ENCODE measurements around the gene PCGF1.

PCGF1 gene

DNA sequence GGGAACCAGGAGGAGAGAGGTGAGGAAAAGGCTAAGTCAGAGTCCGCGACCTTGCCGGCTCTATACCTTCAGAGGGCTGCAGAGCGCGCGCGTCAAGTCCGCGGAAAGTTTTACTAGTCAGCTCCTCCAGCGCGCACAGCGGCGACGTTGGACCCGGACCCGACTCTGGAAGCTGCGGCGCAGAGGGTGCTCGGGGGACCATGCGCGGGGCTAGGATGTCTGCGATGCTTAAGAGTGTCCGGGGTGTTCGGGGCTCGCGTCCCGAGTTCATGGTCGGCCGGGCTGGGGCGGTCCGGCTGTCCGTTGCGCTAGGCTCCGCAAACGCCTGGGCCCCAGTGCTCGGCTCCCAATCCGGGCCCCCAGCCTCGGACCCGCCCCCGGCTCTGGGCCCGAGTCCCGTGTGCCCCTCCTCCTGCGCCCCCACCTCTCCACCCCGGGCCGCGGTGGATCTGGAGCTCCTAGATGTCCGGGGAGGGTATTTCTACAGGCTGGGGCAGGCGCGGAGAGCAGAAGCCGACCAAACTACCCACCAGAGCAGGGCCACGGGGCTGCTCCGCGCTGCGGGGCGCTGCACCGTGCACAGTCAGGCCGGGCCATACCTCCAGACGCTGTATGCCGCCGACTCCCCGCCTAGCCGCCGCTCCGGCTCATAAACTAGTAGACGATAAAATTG lies 8.1 kb downstream of the PCGF1 start, which contains the start of gene LBX2:
TSS of gene LBX2 (minus strand) at position 337 of the 673 bp plus-strand sequence. CDS start at position 271, 66 bp downstream.
- no peaks in the 10 kb centered on the region for H3K27me3 ChIP-seq (ENCODE audit: control insufficient read depth, insufficient read depth, low read length)

DNA sequence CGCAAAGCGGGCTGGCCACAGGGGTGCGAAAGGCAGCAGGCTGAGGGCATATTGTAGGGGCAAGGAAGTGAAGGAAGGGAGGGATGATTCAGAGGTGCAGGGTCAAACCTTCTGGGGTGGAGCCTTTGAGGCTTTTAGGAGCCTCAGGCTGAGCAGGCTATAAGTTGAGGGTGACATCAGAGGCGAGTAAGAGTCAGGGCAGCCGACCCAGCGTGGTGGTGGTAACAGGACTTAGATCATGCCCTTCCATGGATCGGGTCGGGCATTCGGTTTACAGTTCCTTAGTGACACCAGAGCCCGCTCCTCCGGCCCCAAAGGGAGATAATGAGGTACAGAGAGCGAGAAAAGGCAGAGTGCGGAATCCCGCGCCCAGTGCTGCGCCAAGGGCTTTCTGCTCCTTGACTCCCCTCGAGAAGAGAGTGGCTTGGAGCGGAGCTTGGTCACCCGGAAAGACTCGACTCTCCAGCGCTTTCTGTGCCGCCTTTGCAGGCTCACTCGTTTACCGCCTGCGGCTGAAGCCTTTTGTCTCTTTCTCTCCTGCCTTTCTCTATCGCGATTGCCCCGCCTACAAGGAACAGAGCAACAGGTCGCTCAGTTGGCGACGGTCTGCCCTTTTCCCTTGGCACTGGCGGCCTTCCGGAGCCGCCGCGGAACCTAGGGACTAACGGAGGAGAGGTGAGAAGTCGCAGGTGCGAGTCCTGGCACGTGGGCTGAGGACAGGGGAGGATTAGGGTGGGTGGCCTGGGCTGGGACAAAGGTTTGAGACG lies 8.8 kb downstream of the PCGF1 start:
- H3K4me2 ChIP-seq (ENCODE audit: low read length): peak overlapping the region; percentile 36
- no peaks in the 10 kb centered on the region for H3K36me3 ChIP-seq (ENCODE audit: control insufficient read depth, insufficient read depth, low read length)
- H3K79me2 ChIP-seq: no peaks in the 10 kb centered on the region
- no peaks in the 10 kb centered on the region for H3K9me3 ChIP-seq (ENCODE audit: control insufficient read depth, low read length)
- TF ChIP-seq, protein P1, sequence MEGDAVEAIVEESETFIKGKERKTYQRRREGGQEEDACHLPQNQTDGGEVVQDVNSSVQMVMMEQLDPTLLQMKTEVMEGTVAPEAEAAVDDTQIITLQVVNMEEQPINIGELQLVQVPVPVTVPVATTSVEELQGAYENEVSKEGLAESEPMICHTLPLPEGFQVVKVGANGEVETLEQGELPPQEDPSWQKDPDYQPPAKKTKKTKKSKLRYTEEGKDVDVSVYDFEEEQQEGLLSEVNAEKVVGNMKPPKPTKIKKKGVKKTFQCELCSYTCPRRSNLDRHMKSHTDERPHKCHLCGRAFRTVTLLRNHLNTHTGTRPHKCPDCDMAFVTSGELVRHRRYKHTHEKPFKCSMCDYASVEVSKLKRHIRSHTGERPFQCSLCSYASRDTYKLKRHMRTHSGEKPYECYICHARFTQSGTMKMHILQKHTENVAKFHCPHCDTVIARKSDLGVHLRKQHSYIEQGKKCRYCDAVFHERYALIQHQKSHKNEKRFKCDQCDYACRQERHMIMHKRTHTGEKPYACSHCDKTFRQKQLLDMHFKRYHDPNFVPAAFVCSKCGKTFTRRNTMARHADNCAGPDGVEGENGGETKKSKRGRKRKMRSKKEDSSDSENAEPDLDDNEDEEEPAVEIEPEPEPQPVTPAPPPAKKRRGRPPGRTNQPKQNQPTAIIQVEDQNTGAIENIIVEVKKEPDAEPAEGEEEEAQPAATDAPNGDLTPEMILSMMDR (IDR thresholded peaks at IDR 0.05): no peak
- H3K27ac ChIP-seq: no peak overlapping the region
- no peak overlapping the region for H3K4me3 ChIP-seq (ENCODE audit: low read depth, low read length)
- H3K4me1 ChIP-seq: peaks cover 10% of the 10 kb centered on the region
- H2AFZ ChIP-seq: no peak overlapping the region
- H3K9ac ChIP-seq: no peak overlapping the region
- H3K27me3 ChIP-seq (ENCODE audit: control insufficient read depth, insufficient read depth, low read length): no peaks in the 10 kb centered on the region

More for the DNA sequence above, 8.1 kb downstream of the PCGF1 start, which contains the start of gene LBX2:
- peaks cover 10% of the 10 kb centered on the region for H3K4me1 ChIP-seq
- H3K36me3 ChIP-seq (ENCODE audit: control insufficient read depth, insufficient read depth, low read length): no peaks in the 10 kb centered on the region
- TF ChIP-seq, protein P1 (IDR thresholded peaks at IDR 0.05): no peak
- no peak within 1 kb of the TSS for H3K27ac ChIP-seq
- H3K9ac ChIP-seq: no peak within 1 kb of the TSS
- H2AFZ ChIP-seq: peak within 1 kb of the TSS; percentile 35
- no peaks in the 10 kb centered on the region for H3K79me2 ChIP-seq
- H3K4me2 ChIP-seq (ENCODE audit: low read length): peak within 1 kb of the TSS; percentile 36
- H3K4me3 ChIP-seq (ENCODE audit: low read depth, low read length): no peak within 1 kb of the TSS
- no peaks in the 10 kb centered on the region for H3K9me3 ChIP-seq (ENCODE audit: control insufficient read depth, low read length)

DNA sequence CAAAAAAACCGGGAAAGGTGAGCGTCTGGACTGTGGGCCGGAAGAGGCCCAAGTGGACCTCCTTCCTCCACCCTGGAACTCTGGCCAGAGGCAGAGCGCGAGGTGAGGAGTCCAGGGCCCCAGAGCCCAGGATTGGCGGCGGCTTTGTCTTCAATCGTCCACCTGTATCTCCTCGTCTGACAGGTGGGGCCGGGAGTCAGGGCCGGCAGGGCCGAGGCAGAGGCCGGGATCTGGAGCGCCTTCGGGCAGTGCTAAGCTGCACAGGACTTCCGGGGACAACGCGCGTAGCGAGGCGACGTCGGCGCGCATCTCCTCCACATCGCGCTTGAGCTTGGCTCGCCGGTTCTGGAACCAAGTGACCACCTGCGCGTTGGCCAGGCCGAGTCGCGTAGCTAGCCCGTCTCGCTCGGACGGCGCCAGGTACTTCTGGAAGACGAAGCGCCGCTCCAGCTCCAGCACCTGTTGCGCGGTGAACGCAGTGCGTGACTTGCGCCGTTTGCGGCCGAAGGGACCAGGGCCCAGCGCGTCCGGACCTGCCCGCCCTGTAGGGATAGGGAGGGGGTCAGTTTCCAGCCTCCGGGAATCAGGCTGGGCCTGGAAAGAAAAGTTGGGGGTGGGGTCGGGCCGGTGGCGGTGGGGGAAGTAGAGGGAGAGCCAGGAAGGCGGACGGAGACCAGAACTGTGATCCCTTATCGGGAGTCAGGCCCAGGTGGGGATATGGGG lies 9.6 kb downstream of the PCGF1 start:
- no peak overlapping the region for H2AFZ ChIP-seq
- H3K9me3 ChIP-seq (ENCODE audit: control insufficient read depth, low read length): no peaks in the 10 kb centered on the region
- H3K27ac ChIP-seq: no peak overlapping the region
- peaks cover 10% of the 10 kb centered on the region for H3K4me1 ChIP-seq
- no peaks in the 10 kb centered on the region for H3K27me3 ChIP-seq (ENCODE audit: control insufficient read depth, insufficient read depth, low read length)
- TF ChIP-seq, protein P1 (IDR thresholded peaks at IDR 0.05): no peak
- no peaks in the 10 kb centered on the region for H3K36me3 ChIP-seq (ENCODE audit: control insufficient read depth, insufficient read depth, low read length)
- no peak overlapping the region for H3K4me3 ChIP-seq (ENCODE audit: low read depth, low read length)
- no peaks in the 10 kb centered on the region for H3K79me2 ChIP-seq
- H3K4me2 ChIP-seq (ENCODE audit: low read length): peak overlapping the region; percentile 7
- H3K9ac ChIP-seq: no peak overlapping the region

DNA sequence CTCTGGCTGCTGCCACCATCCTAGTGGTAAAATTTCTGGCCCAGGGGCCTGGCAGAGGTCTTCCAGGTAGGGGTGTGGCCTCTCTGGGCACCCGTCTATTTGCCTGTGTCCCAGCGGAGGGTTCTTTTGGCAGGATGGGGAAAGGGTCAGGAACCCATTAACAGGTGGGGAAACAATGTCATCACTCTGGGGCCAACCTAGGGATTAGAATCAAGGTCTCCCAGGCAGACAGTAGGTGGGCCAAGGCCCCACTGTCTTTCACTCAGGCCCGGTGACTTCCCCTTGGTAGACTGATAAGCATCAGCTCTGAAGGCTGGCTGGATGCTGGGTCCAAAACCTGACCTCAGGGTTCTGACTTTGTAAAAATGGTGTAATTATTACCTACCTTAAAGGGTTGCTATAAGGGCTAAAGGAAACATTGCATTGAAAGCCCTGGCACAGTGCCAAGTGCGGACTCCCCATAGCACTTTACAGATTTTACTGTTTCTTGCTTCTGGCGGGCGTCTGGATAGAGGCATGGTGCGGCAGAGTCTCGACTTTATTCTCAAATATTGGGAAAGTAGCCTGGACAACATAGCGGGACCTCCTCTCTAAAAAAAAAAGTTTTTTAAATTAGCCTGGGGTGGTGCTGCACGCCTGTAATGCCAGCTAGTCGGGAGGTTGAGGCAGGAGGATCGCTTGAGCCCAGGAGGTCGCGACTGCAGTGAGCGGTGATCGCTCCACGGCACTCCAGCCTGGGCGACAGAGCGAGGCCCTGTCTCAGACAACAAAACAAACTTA lies 10.3 kb downstream of the PCGF1 start:
- no peaks in the 10 kb centered on the region for H3K9me3 ChIP-seq (ENCODE audit: control insufficient read depth, low read length)
- no peak overlapping the region for H3K9ac ChIP-seq
- TF ChIP-seq, protein P1 (IDR thresholded peaks at IDR 0.05): no peak
- no peaks in the 10 kb centered on the region for H3K36me3 ChIP-seq (ENCODE audit: control insufficient read depth, insufficient read depth, low read length)
- H3K79me2 ChIP-seq: no peaks in the 10 kb centered on the region
- no peaks in the 10 kb centered on the region for H3K27me3 ChIP-seq (ENCODE audit: control insufficient read depth, insufficient read depth, low read length)
- no peak overlapping the region for H3K27ac ChIP-seq
- H3K4me2 ChIP-seq (ENCODE audit: low read length): no peak overlapping the region
- peaks cover 10% of the 10 kb centered on the region for H3K4me1 ChIP-seq
- no peak overlapping the region for H3K4me3 ChIP-seq (ENCODE audit: low read depth, low read length)
- H2AFZ ChIP-seq: no peak overlapping the region
